PC-9 (cell line): ENCODE data around the gene MRPL14. TPM values are rescaled to one million over a fixed set of nuclear protein-coding genes. Genes with fewer than 3 reads are reported as not detected.

Experiments used
- BruUV-seq: library from RNA; stranded (reverse); fragments of 400-500 nt; replicated peaks from 2 replicates; lab custom pipeline; 2021; lab: Mats Ljungman, UMichigan
- CTCF ChIA-PET: fragments of 300-600 bp; sonication (Branson Sonifier 250); formaldehyde crosslinking; loops from one replicate; lab custom pipeline; 2022; ENCODE audit warnings: antibody characterized with exemption; lab: Charles Lee
- POLR2A ChIA-PET: fragments of 300-600 bp; sonication (Branson Sonifier 250); formaldehyde crosslinking; loops from one replicate; lab custom pipeline; 2022; ENCODE audit warnings: antibody characterized with exemption; ENCODE audit not compliant: unreplicated experiment; lab: Charles Lee
- DNase-seq, 2 experiments: peaks; one replicate each; pipeline versions ENCODE4 v3.0.0 to v3.0.0-alpha.2; 2015 to 2022; ENCODE audit warnings: mixed read lengths in 1 of 2
- H2AFZ ChIP-seq: fragments of 200-600 bp; sonication (generic); 2 replicates; pipeline ENCODE4 v1.8.1; 2017; ENCODE audit warnings: antibody characterized with exemption
- H3F3A ChIP-seq: fragments of 200-600 bp; sonication (generic); 2 replicates; pipeline ENCODE4 v1.8.1; 2017; ENCODE audit warnings: antibody characterized with exemption, mild to moderate bottlenecking, low read depth; ENCODE audit not compliant: insufficient read depth
- H3K27ac ChIP-seq: fragments of 200-600 bp; sonication (generic); 2 replicates; pipeline ENCODE4 v1.6.1; 2016; ENCODE audit warnings: mixed run types
- H3K27me3 ChIP-seq: fragments of 200-600 bp; sonication (generic); 2 replicates; pipeline ENCODE4 v1.6.1; 2016; ENCODE audit warnings: low read depth, mixed run types; ENCODE audit not compliant: insufficient read depth
- H3K36me3 ChIP-seq: fragments of 200-600 bp; sonication (generic); 2 replicates; pipeline ENCODE4 v1.6.1; 2016; ENCODE audit warnings: low read depth, mixed run types
- H3K4me1 ChIP-seq: fragments of 200-600 bp; sonication (generic); replicated peaks from 2 replicates; pipeline ENCODE4 v1.6.1; 2016; ENCODE audit warnings: mixed run types; ENCODE audit not compliant: insufficient read depth
- H3K4me2 ChIP-seq: fragments of 200-600 bp; sonication (generic); 2 replicates; pipeline ENCODE4 v1.6.1; 2017; ENCODE audit warnings: mixed run types
- H3K4me3 ChIP-seq: fragments of 200-600 bp; sonication (generic); 2 replicates; pipeline ENCODE4 v1.6.1; 2016; ENCODE audit warnings: mixed run types
- H3K79me2 ChIP-seq: fragments of 200-600 bp; sonication (generic); 2 replicates; pipeline ENCODE4 v1.6.1; 2017; ENCODE audit warnings: low read depth, mixed run types
- H3K9me2 ChIP-seq: fragments of 200-600 bp; sonication (generic); 2 replicates; pipeline ENCODE4 v1.8.1; 2017; ENCODE audit warnings: mild to moderate bottlenecking; ENCODE audit not compliant: insufficient read depth
- H3K9me3 ChIP-seq: fragments of 200-600 bp; sonication (generic); 2 replicates; pipeline ENCODE4 v1.8.1; 2016; ENCODE audit warnings: low read depth; ENCODE audit not compliant: insufficient read depth
- H4K20me1 ChIP-seq: fragments of 200-600 bp; sonication (generic); 2 replicates; pipeline ENCODE4 v1.8.1; 2017; ENCODE audit not compliant: insufficient read depth
- CTCF ChIP-seq: fragments of 200-600 bp; sonication (generic); conservative IDR thresholded peaks from 2 replicates; pipeline ENCODE4 v1.6.1; 2017; ENCODE audit warnings: mixed run types, antibody characterized with exemption, mild to moderate bottlenecking, moderate library complexity
- EZH2 ChIP-seq: fragments of 200-600 bp; sonication (generic); IDR thresholded peaks from 2 replicates; pipeline ENCODE4 v1.8.0; 2017; ENCODE audit warnings: antibody characterized with exemption, low read depth
- intact Hi-C: fragments of 100-400 bp; cut with micrococcal nuclease; formaldehyde crosslinking; loops from one replicate; pipeline ENCODE4 v1.10.0; 2022; ENCODE audit not compliant: unreplicated experiment
- total RNA-seq: library from RNA; stranded (reverse); gene quantifications from 2 replicates; pipeline ENCODE4 v1.2.3, GENCODE V29; 2021

Gene MRPL14
- total RNA-seq, 1 experiment from 2014 or later: 96.3 TPM

GRCh38 chr6:44077214-44077946 lies 49.9 kb downstream of the MRPL14 start:
- intact Hi-C loops: no loop called here

GRCh38 chr6:44076356-44077213 lies 50.7 kb downstream of the MRPL14 start:
- H3K27ac ChIP-seq: peak overlapping the region; percentile 94
- CTCF ChIA-PET: interaction anchor here (0.7 kb wide), 2 partner anchors 39 to 406 kb away, joined by 3 to 13 read pairs; no protein-coding TSS in a partner anchor
- peak overlapping the region; percentile 51; the same call in 1 of the 2 replicates for H3K4me3 ChIP-seq
- peak in 1 of 2 experiments; percentile 71 for DNase-seq
- no peaks in the 10 kb centered on the region for H4K20me1 ChIP-seq
- no peak overlapping the region for H2AFZ ChIP-seq
- intact Hi-C loops: no loop called here
- H3K9me2 ChIP-seq: no peaks in the 10 kb centered on the region
- peaks cover 28% of the 10 kb centered on the region for H3K79me2 ChIP-seq
- TF ChIP-seq EZH2 (no peak), CTCF (no peak)
- H3F3A ChIP-seq: peaks cover 69% of the 10 kb centered on the region
- H3K4me2 ChIP-seq: peak overlapping the region; percentile 95
- peaks cover 72% of the 10 kb centered on the region for H3K4me1 ChIP-seq
- POLR2A ChIA-PET: interaction anchor here (0.7 to 0.8 kb wide), 2 partner anchors 65 to 172 kb away, joined by 3 to 15 read pairs; no protein-coding TSS in a partner anchor
- no peaks in the 10 kb centered on the region for H3K27me3 ChIP-seq
- H3K36me3 ChIP-seq: 0 out of 2 replicates have a peak, but pooled peaks cover 8% of the 10 kb centered on the region
- H3K9me3 ChIP-seq: no peaks in the 10 kb centered on the region
- no TSS peak for BruUV-seq

More at GRCh38 chr6:44077214-44077946, 49.9 kb downstream of the MRPL14 start:
- ChIA-PET POLR2A (interaction anchor here (0.7 kb wide), 1 partner anchor 173 kb away, joined by 3 read pairs; no protein-coding TSS in a partner anchor), CTCF (interaction anchor here (2.0 kb wide), 1 partner anchor 126 kb away, joined by 5 read pairs; no protein-coding TSS in a partner anchor)
- peak overlapping the region; percentile 51; the same call in 1 of the 2 replicates for H3K4me3 ChIP-seq
- no TSS peak for BruUV-seq
- H3F3A ChIP-seq: peaks cover 61% of the 10 kb centered on the region
- peaks cover 20% of the 10 kb centered on the region for H3K79me2 ChIP-seq
- H3K27me3 ChIP-seq: no peaks in the 10 kb centered on the region
- TF ChIP-seq EZH2 (no peak), CTCF (no peak)
- H3K9me2 ChIP-seq: no peaks in the 10 kb centered on the region
- DNase-seq: no peak
- peaks cover 64% of the 10 kb centered on the region for H3K4me1 ChIP-seq
- H4K20me1 ChIP-seq: no peaks in the 10 kb centered on the region
- no peaks in the 10 kb centered on the region for H3K9me3 ChIP-seq
- no peak overlapping the region for H2AFZ ChIP-seq
- H3K27ac ChIP-seq: peak overlapping the region; percentile 94
- H3K36me3 ChIP-seq: 0 out of 2 replicates have a peak, but pooled peaks cover 8% of the 10 kb centered on the region
- H3K4me2 ChIP-seq: peak overlapping the region; percentile 95
